ENCODE results near the gene CHD6.

Gene CHD6

DNA sequence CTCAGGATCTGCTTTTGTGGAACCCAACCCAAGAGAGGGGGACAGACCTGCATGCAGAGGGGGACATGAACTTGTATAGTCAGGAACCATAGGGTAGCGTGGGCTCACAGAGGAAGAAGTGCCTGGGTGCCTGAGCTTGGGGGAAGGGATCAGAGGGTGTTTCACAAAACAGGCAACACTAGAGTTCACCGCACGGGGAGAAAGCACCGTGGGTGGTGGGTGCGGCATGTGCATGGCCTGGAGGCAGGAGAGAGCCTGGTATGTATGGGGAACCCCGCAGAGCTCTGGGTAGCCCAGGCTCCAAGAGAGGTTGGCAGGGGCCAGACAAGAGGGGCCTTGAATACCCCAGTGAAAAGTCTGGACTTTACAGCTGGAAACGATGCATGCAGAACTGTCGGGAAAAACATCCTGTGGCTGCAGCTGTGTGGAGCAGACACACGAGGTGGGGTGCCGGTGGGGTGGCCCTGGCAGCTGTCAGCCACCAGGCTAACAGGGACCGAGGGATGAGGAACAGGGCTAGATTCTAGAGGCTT lies 244.9 kb downstream of the CHD6 start:
- Histone ChIP-seq H3K9ac (ENCODE audit: low read depth, low read length) (no peak overlapping the region), H3K36me3 (ENCODE audit: insufficient read depth, low read length) (no peaks in the 10 kb centered on the region), H3K4me1 (ENCODE audit: insufficient read depth, low read length) (no peaks in the 10 kb centered on the region), H3K9me3 (ENCODE audit: insufficient read depth, low read depth, low read length) (peaks cover 9% of the 10 kb centered on the region; the same call in 1 of the 2 replicates), H3K27ac (ENCODE audit: low read depth, low read length) (no peak overlapping the region), H3K4me3 (ENCODE audit: low read length) (no peak overlapping the region), H3K27me3 (ENCODE audit: insufficient read depth, low read length) (0 out of 2 replicates have a peak, but pooled peaks cover 5% of the 10 kb centered on the region)
- 89% methylated on average over 11 of the region's 11 CpGs for WGBS

DNA sequence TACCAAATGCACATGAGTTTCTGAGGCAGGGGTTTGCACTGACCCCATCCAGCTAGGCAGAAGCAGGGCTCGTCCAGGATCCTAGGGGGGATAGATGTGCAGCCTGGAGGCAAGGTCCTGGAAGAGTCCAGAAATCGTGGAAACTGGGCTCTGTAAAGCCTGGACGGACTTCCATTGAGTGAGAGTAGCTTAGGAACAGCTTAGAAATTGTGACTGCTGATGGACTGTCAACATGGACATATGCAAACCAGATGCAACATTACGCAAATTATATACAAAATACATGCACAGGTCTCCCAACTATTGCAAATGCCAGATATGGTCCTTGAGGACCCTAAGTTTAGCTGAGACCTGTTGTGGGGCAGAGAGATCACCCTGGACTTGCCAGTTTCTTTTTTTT lies 246.8 kb downstream of the CHD6 start:
- 87% methylated on average over 4 of the region's 4 CpGs for WGBS
- H3K27me3 ChIP-seq (ENCODE audit: insufficient read depth, low read length), result peaks cover 23% of the 10 kb centered on the region

DNA sequence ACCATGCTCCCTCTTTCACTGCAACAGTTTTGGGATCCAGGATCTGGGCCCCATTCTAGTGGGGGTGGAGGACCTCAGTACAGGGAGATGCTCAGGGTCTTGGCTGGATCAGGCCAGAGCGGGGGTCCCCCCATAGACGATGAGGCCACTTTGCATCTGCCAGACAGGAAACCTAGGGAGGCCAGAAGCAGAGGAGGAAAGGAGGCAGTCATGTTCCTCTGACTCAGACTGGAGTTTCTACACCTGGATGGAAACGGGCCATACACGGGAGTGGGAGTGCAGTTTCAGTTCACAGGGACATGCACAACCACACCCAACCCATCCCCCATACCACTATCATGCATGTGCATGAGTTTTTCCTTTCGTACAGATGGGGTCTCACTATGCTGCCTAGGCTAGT lies 248.0 kb downstream of the CHD6 start:
- Histone ChIP-seq H3K9me3 (ENCODE audit: insufficient read depth, low read depth, low read length) (peaks cover 9% of the 10 kb centered on the region; the same call in 1 of the 2 replicates), H3K36me3 (ENCODE audit: insufficient read depth, low read length) (no peaks in the 10 kb centered on the region), H3K4me1 (ENCODE audit: insufficient read depth, low read length) (no peaks in the 10 kb centered on the region), H3K9ac (ENCODE audit: low read depth, low read length) (no peak overlapping the region), H3K4me3 (ENCODE audit: low read length) (no peak overlapping the region), H3K27ac (ENCODE audit: low read depth, low read length) (no peak overlapping the region), H3K27me3 (ENCODE audit: insufficient read depth, low read length) (peaks cover 35% of the 10 kb centered on the region)
- 88% methylated on average over 5 of the region's 5 CpGs for WGBS

More for the DNA sequence above, 246.8 kb downstream of the CHD6 start:
- Histone ChIP-seq H3K9me3 (ENCODE audit: insufficient read depth, low read depth, low read length) (peaks cover 9% of the 10 kb centered on the region; the same call in 1 of the 2 replicates), H3K36me3 (ENCODE audit: insufficient read depth, low read length) (no peaks in the 10 kb centered on the region), H3K4me1 (ENCODE audit: insufficient read depth, low read length) (no peaks in the 10 kb centered on the region), H3K27ac (ENCODE audit: low read depth, low read length) (no peak overlapping the region), H3K4me3 (ENCODE audit: low read length) (no peak overlapping the region), H3K9ac (ENCODE audit: low read depth, low read length) (no peak overlapping the region)

DNA sequence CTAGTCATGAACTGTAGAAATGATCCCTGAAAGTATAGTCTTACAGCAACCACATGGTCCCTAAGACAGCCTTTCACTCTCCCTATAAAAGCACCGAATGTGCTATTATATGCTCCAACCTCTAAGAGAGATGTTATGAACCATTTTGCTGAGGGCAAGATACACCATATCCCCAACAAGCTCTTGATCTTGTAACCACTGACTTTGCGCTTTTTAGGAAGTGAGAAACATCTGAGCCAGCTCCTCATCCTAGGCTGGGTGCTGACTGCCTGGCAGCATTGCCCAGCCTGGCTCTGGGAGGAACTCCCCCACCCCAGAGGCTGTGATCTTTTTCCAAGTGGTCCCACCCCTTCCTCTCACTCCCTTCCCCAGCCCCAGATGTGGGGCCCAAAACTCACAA lies 248.5 kb downstream of the CHD6 start:
- H3K27me3 ChIP-seq (ENCODE audit: insufficient read depth, low read length), result peaks cover 40% of the 10 kb centered on the region

DNA sequence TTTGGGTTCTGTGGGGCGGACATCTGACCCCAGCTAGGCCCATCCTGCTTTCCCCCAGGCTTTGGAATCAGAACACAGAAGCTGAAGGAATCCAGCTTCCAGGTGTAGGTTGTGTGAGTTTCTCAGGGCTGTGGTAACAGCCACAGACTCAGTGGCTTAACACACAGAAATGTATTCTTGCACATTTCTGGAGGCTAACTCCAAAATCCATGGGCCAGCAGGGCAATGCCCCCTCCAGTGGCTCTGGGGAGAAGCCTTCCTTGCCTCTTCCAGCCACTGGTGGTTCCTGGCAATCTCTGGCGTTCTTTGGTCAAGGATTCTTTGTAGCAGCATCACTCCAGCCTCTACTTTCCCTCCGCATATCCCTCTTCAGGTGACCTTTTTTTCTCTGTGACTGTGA lies 250.2 kb downstream of the CHD6 start:
- H3K9me3 ChIP-seq (ENCODE audit: insufficient read depth, low read depth, low read length), result peaks cover 9% of the 10 kb centered on the region; the same call in 1 of the 2 replicates
- H3K9ac ChIP-seq (ENCODE audit: low read depth, low read length), result no peak overlapping the region
- peaks cover 47% of the 10 kb centered on the region for H3K27me3 ChIP-seq (ENCODE audit: insufficient read depth, low read length)
- no peaks in the 10 kb centered on the region for H3K36me3 ChIP-seq (ENCODE audit: insufficient read depth, low read length)
- H3K4me1 ChIP-seq (ENCODE audit: insufficient read depth, low read length), result no peaks in the 10 kb centered on the region
- no peak overlapping the region for H3K4me3 ChIP-seq (ENCODE audit: low read length)
- WGBS, result 94% methylated on average over 3 of the region's 3 CpGs
- H3K27ac ChIP-seq (ENCODE audit: low read depth, low read length), result no peak overlapping the region

More for the DNA sequence above, 248.5 kb downstream of the CHD6 start:
- H3K4me3 ChIP-seq (ENCODE audit: low read length), result no peak overlapping the region
- H3K9ac ChIP-seq (ENCODE audit: low read depth, low read length), result no peak overlapping the region
- H3K4me1 ChIP-seq (ENCODE audit: insufficient read depth, low read length), result no peaks in the 10 kb centered on the region
- H3K9me3 ChIP-seq (ENCODE audit: insufficient read depth, low read depth, low read length), result peaks cover 9% of the 10 kb centered on the region; the same call in 1 of the 2 replicates
- WGBS, result 97% methylated on average over 2 of the region's 2 CpGs
- no peak overlapping the region for H3K27ac ChIP-seq (ENCODE audit: low read depth, low read length)
- H3K36me3 ChIP-seq (ENCODE audit: insufficient read depth, low read length), result no peaks in the 10 kb centered on the region

DNA sequence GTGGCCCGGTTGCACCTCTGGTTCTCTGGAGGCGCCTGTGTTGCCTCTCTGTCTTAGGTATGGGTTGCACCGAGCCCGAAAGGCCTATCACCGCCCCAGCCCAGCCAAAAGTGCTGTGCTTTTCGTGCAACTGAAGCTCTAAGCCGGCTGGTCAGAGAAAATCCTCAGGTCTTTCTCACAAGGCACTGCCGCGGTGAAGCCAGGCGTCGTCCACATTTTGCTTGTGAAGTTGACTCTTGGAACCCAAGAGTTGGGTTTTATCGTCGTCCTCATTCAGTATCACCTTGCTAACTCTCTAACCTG lies 250.8 kb downstream of the CHD6 start:
- H3K36me3 ChIP-seq (ENCODE audit: insufficient read depth, low read length), result no peaks in the 10 kb centered on the region
- H3K4me1 ChIP-seq (ENCODE audit: insufficient read depth, low read length), result no peaks in the 10 kb centered on the region
- peak overlapping the region; percentile 61 for H3K4me3 ChIP-seq (ENCODE audit: low read length)
- peaks cover 47% of the 10 kb centered on the region for H3K27me3 ChIP-seq (ENCODE audit: insufficient read depth, low read length)
- 47% methylated on average over 13 of the region's 13 CpGs for WGBS
- no peak overlapping the region for H3K9ac ChIP-seq (ENCODE audit: low read depth, low read length)
- H3K9me3 ChIP-seq (ENCODE audit: insufficient read depth, low read depth, low read length), result peaks cover 7% of the 10 kb centered on the region; the same call in 1 of the 2 replicates
- H3K27ac ChIP-seq (ENCODE audit: low read depth, low read length), result no peak overlapping the region

DNA sequence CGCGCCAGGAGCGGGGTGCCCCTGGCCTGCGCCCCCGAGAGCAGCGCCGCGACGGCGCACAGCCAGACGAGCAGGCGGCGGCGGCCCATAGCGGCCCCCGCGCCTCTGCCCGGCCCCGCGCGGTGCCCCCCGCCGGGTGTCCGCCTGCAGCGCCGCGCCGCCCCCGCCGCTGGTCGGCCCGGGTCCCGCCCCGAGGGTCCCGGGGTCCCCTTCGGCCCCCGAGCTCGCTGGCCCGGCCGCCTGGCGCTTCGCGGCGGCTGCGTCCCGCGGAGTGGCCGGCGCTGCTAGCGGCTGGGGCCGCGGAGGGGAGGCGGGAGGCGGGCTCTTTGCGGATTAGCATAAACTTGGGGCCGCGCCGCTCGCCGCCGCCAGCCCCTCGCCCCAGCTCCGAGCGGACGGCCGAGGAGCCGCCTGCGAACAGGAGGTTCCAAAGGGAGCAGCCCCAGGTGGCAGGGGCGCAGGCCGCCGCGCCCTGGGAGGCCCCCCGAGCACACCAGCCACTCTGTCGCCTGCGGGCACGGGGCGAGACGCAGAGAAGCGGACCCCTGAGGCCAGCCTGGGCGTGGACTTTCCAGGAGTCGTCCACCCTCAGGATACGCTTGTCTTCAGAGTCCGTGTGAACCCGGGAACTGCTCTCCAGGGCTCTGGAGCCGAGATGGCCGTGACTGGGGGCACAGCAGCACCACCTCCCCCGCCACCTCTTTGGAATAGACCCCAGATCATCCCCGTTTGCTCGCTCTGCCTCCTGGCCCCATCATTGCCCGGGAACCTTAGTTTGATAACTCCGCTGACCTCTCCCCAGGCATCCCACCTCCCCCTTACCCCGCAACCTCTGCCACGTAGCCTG lies 251.4 kb downstream of the CHD6 start, which contains the start of gene EMILIN3:
EMILIN3 (minus strand) TSS at position 273 of the 847 bp plus-strand sequence; CDS start at position 89, 184 bp downstream.
- Histone ChIP-seq H3K9ac (ENCODE audit: low read depth, low read length) (peak within 1 kb of the TSS; percentile 29; the same call in 1 of the 2 replicates), H3K9me3 (ENCODE audit: insufficient read depth, low read depth, low read length) (peaks cover 5% of the 10 kb centered on the region; the same call in 1 of the 2 replicates), H3K36me3 (ENCODE audit: insufficient read depth, low read length) (no peaks in the 10 kb centered on the region), H3K4me1 (ENCODE audit: insufficient read depth, low read length) (no peaks in the 10 kb centered on the region), H3K27ac (ENCODE audit: low read depth, low read length) (no peak within 1 kb of the TSS), H3K27me3 (ENCODE audit: insufficient read depth, low read length) (peaks cover 47% of the 10 kb centered on the region), H3K4me3 (ENCODE audit: low read length) (peak within 1 kb of the TSS; percentile 61)
- WGBS, result 3% methylated on average over 93 of the region's 93 CpGs

DNA sequence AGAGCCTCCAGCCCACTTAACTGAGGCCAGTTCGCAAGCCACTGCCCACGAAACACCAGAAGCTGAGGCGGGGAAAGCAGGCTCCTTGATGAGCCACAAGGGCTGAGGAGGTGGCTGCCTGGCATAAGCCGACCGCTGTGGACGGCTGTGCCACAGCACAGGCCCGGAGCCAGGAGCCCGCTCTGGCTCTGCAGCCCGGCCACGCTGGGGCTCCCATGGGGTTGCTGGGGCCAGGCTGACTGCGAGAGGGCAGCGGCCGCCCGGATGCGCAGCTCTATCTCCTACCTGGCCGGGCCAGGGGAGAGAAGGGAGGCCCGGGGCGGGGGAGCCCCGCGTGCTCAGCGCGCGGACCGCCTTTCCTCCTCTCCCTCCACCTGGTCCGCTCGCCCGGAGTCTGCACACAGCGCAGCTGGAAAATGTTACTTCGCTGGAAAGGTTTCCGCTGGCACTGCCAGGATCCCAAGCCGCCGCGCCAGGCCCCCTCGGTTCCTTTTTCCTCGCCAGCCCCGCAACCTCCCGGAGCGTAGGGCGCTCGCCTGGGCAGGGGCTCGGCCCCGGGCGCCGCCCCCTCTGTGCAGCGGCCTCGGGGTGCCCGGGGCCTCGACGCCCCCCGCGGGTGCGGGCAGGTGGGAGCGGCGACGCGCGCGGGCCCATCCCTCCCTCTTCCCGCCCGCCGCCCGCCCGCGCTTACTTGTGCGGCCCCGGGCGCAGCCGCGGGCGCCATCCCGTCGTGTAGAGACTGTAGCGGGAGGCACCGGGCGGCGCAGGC lies 252.2 kb downstream of the CHD6 start:
- H3K9ac ChIP-seq (ENCODE audit: low read depth, low read length), result peak overlapping the region; percentile 29; the same call in 1 of the 2 replicates
- no peaks in the 10 kb centered on the region for H3K36me3 ChIP-seq (ENCODE audit: insufficient read depth, low read length)
- H3K4me1 ChIP-seq (ENCODE audit: insufficient read depth, low read length), result no peaks in the 10 kb centered on the region
- no peaks in the 10 kb centered on the region for H3K9me3 ChIP-seq (ENCODE audit: insufficient read depth, low read depth, low read length)
- peak overlapping the region; percentile 61 for H3K4me3 ChIP-seq (ENCODE audit: low read length)
- peaks cover 47% of the 10 kb centered on the region for H3K27me3 ChIP-seq (ENCODE audit: insufficient read depth, low read length)
- no peak overlapping the region for H3K27ac ChIP-seq (ENCODE audit: low read depth, low read length)
- WGBS, result 5% methylated on average over 76 of the region's 76 CpGs

DNA sequence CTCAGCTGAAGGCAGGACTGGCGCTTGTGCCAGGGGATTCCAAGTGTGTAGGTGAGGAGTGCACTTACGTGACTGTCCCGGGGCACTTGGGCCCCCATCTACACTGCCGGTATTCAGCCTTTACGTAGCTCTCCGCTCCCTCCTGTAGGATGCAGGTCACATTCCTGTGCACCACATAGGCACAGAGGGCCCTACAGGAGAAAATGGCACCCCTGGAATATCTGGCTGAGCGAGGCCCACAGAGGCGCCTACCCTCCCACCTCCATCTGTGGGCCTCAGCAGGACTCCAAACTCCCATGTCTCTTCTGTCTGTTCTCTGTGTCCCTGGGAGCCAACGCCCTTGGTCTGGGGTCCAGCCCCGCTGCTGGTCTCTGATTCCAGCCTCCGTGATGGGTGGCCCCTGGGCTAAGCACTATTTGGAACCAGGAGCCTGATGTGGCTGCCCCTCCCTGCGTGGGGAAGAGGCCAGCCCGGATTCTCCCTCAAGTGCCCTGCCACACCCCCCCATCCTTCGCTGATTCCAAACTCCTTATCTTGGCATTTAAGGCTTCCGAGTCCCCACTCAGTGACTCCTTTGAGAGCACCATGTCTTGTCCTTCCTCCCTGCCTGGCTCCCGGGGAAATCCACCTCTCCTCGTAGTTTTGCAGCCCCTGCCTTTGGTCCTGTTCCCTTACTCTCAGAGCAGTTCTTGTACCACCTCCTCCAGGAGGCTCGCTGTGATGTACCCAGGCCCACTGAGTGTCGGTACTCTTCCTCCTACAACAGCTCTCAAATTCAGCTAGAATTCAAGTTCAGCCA lies 253.0 kb downstream of the CHD6 start:
- H3K36me3 ChIP-seq (ENCODE audit: insufficient read depth, low read length), result no peaks in the 10 kb centered on the region
- no peak overlapping the region for H3K27ac ChIP-seq (ENCODE audit: low read depth, low read length)
- no peaks in the 10 kb centered on the region for H3K9me3 ChIP-seq (ENCODE audit: insufficient read depth, low read depth, low read length)
- H3K4me3 ChIP-seq (ENCODE audit: low read length), result peak overlapping the region; percentile 61; the same call in 1 of the 2 replicates
- H3K9ac ChIP-seq (ENCODE audit: low read depth, low read length), result no peak overlapping the region
- no peaks in the 10 kb centered on the region for H3K4me1 ChIP-seq (ENCODE audit: insufficient read depth, low read length)
- H3K27me3 ChIP-seq (ENCODE audit: insufficient read depth, low read length), result peaks cover 47% of the 10 kb centered on the region
- WGBS, result 88% methylated on average over 19 of the region's 19 CpGs

DNA sequence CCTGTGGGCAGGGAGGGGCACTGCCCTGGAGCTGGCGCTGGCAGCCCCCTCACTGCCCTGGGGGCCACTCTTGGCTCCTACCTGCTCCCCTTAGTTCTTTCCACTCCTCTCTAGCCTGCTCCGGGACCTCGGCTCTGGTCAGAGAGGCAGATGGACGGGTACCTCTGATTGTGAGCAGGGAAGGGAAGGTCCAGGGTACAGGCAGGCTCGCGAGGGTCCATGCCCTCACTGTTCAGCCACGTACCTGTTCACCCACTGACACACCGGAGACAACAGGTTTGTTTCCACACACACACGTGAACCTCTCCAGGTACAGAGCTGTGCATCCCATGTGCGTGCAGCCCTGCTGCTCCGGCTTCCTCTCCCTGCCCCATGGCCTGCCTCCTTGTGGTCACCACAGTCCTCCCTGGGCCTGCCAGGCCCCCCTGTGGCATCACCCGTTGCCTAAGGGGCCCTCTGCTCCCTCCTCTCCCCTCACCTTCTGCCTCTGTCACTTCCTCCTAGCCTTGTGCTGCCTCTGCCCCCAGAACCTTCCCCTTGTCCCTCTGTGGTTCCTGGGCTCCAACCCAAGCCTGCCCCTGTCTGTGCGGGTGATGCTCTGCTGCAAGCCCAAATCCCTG lies 253.8 kb downstream of the CHD6 start:
- H3K4me3 ChIP-seq (ENCODE audit: low read length), result no peak overlapping the region
- H3K9ac ChIP-seq (ENCODE audit: low read depth, low read length), result no peak overlapping the region
- WGBS, result 91% methylated on average over 13 of the region's 13 CpGs
- H3K27me3 ChIP-seq (ENCODE audit: insufficient read depth, low read length), result peaks cover 47% of the 10 kb centered on the region
- H3K27ac ChIP-seq (ENCODE audit: low read depth, low read length), result no peak overlapping the region
- no peaks in the 10 kb centered on the region for H3K9me3 ChIP-seq (ENCODE audit: insufficient read depth, low read depth, low read length)
- H3K36me3 ChIP-seq (ENCODE audit: insufficient read depth, low read length), result no peaks in the 10 kb centered on the region
- no peaks in the 10 kb centered on the region for H3K4me1 ChIP-seq (ENCODE audit: insufficient read depth, low read length)
